OCI-M2 (cell line): ENCODE data around the gene GLRA3.

Experiments used
- DNase-seq: peaks from one replicate; lab custom pipeline; 2025; ENCODE audit not compliant: unreplicated experiment; lab: John Stamatoyannopoulos, UW

The GLRA3 gene

GRCh38 chr4:174598800-174599199, 230.2 kb downstream of the GLRA3 start:
- DNase-seq = no peak

- no peak for DNase-seq
Observed at GRCh38 chr4:174596513-174596912, 232.5 kb downstream of the GLRA3 start.

GRCh38 chr4:174595141-174595929, 233.7 kb downstream of the GLRA3 start:
- no peak for DNase-seq

GRCh38 chr4:174593701-174594100, 235.3 kb downstream of the GLRA3 start:
- DNase-seq = no peak

GRCh38 chr4:174592985-174593335, 236.1 kb downstream of the GLRA3 start:
- DNase-seq = no peak

- DNase-seq = no peak
Observed at GRCh38 chr4:174592256-174592984, 236.6 kb downstream of the GLRA3 start.

GRCh38 chr4:174591243-174592021, 237.6 kb downstream of the GLRA3 start:
- DNase-seq = no peak

- DNase-seq = no peak
Observed at GRCh38 chr4:174590336-174590735, 238.7 kb downstream of the GLRA3 start.
